ENCODE data around the gene TRIM3. TPM values are rescaled to one million over a fixed set of nuclear protein-coding genes. Genes with fewer than 3 reads are reported as not detected.
"Not testable (repeated sequence)": the region's sequence is repeated elsewhere in the genome, so short reads cannot be mapped to it uniquely, and the experiment has no call there.

TRIM3 gene
- total RNA-seq (2021; fragmentation: NEBNext Ultra II Directional; extraction: Animal tissue kit (Norgen Biotek cat#: 25700)) = 10 to 100 TPM; 14.3 to 19.1 (median 17.4) TPM
- long read RNA-seq, transcript TRIM3-201 (12 exons, 2,879 nt) = major isoform, 5 of 7 reads
- long read RNA-seq, partial matches to known transcripts = 0 of 7 reads
- long read RNA-seq, other reads (novel, unspliced or antisense) = 2 of 7 reads

- Mint-ChIP-seq H3K27ac (peak within 1 kb of the TSS; percentile 97), H3K4me3 (peak within 1 kb of the TSS; percentile 96), H3K9me3 (no peaks in the 10 kb centered on the region), H3K36me3 (ENCODE audit: low read depth) (peaks cover 12% of the 10 kb centered on the region; the same call in 1 of the 2 replicates), H3K27me3 (ENCODE audit: insufficient read depth) (peaks cover 10% of the 10 kb centered on the region), H3K4me1 (ENCODE audit: low read depth) (peaks cover 42% of the 10 kb centered on the region)
- DNase-seq = peak; percentile 78
- TF ChIP-seq CTCF (IDR thresholded peaks at IDR 0.05) = peak; percentile 53; the same call in 1 of the 2 replicates
Measured at GRCh38 chr11:6473451-6474412, at the start of gene TRIM3. TRIM3 (minus strand) TSS chr11:6473941; CDS start chr11:6465695, 8,246 bp downstream.

GRCh38 chr11:6523253-6523652 is 49.5 kb upstream of the TRIM3 start:
- Mint-ChIP-seq H3K4me3 (peak overlapping the region; percentile 28), H3K4me1 (ENCODE audit: low read depth) (peaks cover 38% of the 10 kb centered on the region), H3K9me3 (no peaks in the 10 kb centered on the region), H3K36me3 (ENCODE audit: low read depth) (no peaks in the 10 kb centered on the region), H3K27me3 (ENCODE audit: insufficient read depth) (no peaks in the 10 kb centered on the region; the same call in 1 of the 2 replicates), H3K27ac (peak overlapping the region; percentile 71)
- no peak for TF ChIP-seq CTCF (IDR thresholded peaks at IDR 0.05)
- DNase-seq = peak; percentile 75

- not testable (repeated sequence) for H3K9me3 Mint-ChIP-seq; H3K27ac Mint-ChIP-seq; DNase-seq; H3K27me3 Mint-ChIP-seq (ENCODE audit: insufficient read depth); H3K4me3 Mint-ChIP-seq; H3K36me3 Mint-ChIP-seq (ENCODE audit: low read depth)
- peaks cover 36% of the 10 kb centered on the region for H3K4me1 Mint-ChIP-seq (ENCODE audit: low read depth)
Measured at GRCh38 chr11:6521946-6522345, 48.2 kb upstream of the TRIM3 start.

GRCh38 chr11:6520265-6520664 is 46.5 kb upstream of the TRIM3 start:
- Mint-ChIP-seq H3K9me3 (no peaks in the 10 kb centered on the region), H3K27me3 (ENCODE audit: insufficient read depth) (no peaks in the 10 kb centered on the region), H3K27ac (no peak overlapping the region), H3K36me3 (ENCODE audit: low read depth) (peaks cover 3% of the 10 kb centered on the region), H3K4me1 (ENCODE audit: low read depth) (peaks cover 26% of the 10 kb centered on the region), H3K4me3 (no peak overlapping the region)
- DNase-seq = no peak
- no peak for TF ChIP-seq CTCF (IDR thresholded peaks at IDR 0.05)

- no peak overlapping the region for H3K27ac Mint-ChIP-seq
- DNase-seq = no peak
- H3K4me3 Mint-ChIP-seq = no peak overlapping the region
- no peaks in the 10 kb centered on the region for H3K4me1 Mint-ChIP-seq (ENCODE audit: low read depth)
- no peaks in the 10 kb centered on the region for H3K27me3 Mint-ChIP-seq (ENCODE audit: insufficient read depth)
- no peak for TF ChIP-seq CTCF (IDR thresholded peaks at IDR 0.05)
- no peaks in the 10 kb centered on the region for H3K9me3 Mint-ChIP-seq
- peaks cover 21% of the 10 kb centered on the region for H3K36me3 Mint-ChIP-seq (ENCODE audit: low read depth)
Measured at GRCh38 chr11:6516865-6517264, 43.1 kb upstream of the TRIM3 start.
